CD4-positive, alpha-beta T cell treated with Interleukin-6 for 4 hours (primary cell): ENCODE data around the gene RBPJ.
"Not testable (repeated sequence)": the region's sequence is repeated elsewhere in the genome, so short reads cannot be mapped to it uniquely, and the experiment has no call there.

ENCODE experiments used
- DNase-seq: peaks from one replicate; pipeline ENCODE4 v3.0.0-alpha.2; 2020; ENCODE audit warnings: mixed read lengths

Gene RBPJ

GRCh38 chr4:26343038-26343398 lies 22.2 kb downstream of the RBPJ start:
- no peak for DNase-seq

- no peak for DNase-seq
Observed at GRCh38 chr4:26344901-26345564, 24.2 kb downstream of the RBPJ start.

- DNase-seq, result no peak
Observed at GRCh38 chr4:26345565-26345938, 24.7 kb downstream of the RBPJ start.

GRCh38 chr4:26346203-26346620 lies 25.4 kb downstream of the RBPJ start:
- DNase-seq, result peak; percentile 4

- DNase-seq, result no peak
Observed at GRCh38 chr4:26349496-26349895, 28.7 kb downstream of the RBPJ start.

GRCh38 chr4:26351685-26352084 lies 30.9 kb downstream of the RBPJ start:
- no peak for DNase-seq

- DNase-seq, result no peak
Observed at GRCh38 chr4:26354491-26354890, 33.7 kb downstream of the RBPJ start.

GRCh38 chr4:26355392-26356052 lies 34.7 kb downstream of the RBPJ start:
- DNase-seq, result no peak

GRCh38 chr4:26356081-26356501 lies 35.3 kb downstream of the RBPJ start:
- DNase-seq, result no peak

GRCh38 chr4:26359521-26359920 lies 38.7 kb downstream of the RBPJ start:
- not testable (repeated sequence) for DNase-seq

GRCh38 chr4:26360273-26360672 lies 39.5 kb downstream of the RBPJ start:
- DNase-seq, result no peak

- DNase-seq, result no peak
Observed at GRCh38 chr4:26360864-26361263, 40.0 kb downstream of the RBPJ start.

GRCh38 chr4:26361297-26361696 lies 40.5 kb downstream of the RBPJ start:
- no peak for DNase-seq

GRCh38 chr4:26362745-26363439 lies 42.1 kb downstream of the RBPJ start:
- DNase-seq, result no peak

- DNase-seq, result no peak
Observed at GRCh38 chr4:26365537-26366150, 44.8 kb downstream of the RBPJ start.

- no peak for DNase-seq
Observed at GRCh38 chr4:26367811-26368210, 47.0 kb downstream of the RBPJ start.

- no peak for DNase-seq
Observed at GRCh38 chr4:26368685-26369084, 47.9 kb downstream of the RBPJ start.

GRCh38 chr4:26369132-26369531 lies 48.3 kb downstream of the RBPJ start:
- no peak for DNase-seq

GRCh38 chr4:26369581-26369980 lies 48.8 kb downstream of the RBPJ start:
- DNase-seq, result no peak

GRCh38 chr4:26372076-26372475 lies 51.3 kb downstream of the RBPJ start:
- DNase-seq, result no peak

- peak; percentile 56 for DNase-seq
Observed at GRCh38 chr4:26372525-26373172, 51.8 kb downstream of the RBPJ start.

- DNase-seq, result no peak
Observed at GRCh38 chr4:26375551-26375950, 54.7 kb downstream of the RBPJ start.
